Measurements from ENCODE around the gene HACD2.

The HACD2 gene

GRCh38 chr3:123568034-123568433 lies 16.8 kb downstream of the HACD2 start:
- no peak overlapping the region for H3K4me3 Mint-ChIP-seq
- no peak overlapping the region for H3K27ac Mint-ChIP-seq
- peaks cover 46% of the 10 kb centered on the region for H3K36me3 Mint-ChIP-seq (ENCODE audit: low read depth)
- H3K9me3 Mint-ChIP-seq: no peaks in the 10 kb centered on the region
- peaks cover 24% of the 10 kb centered on the region for H3K4me1 Mint-ChIP-seq (ENCODE audit: low read depth)
- H3K27me3 Mint-ChIP-seq: no peaks in the 10 kb centered on the region

GRCh38 chr3:123564056-123564455 lies 20.8 kb downstream of the HACD2 start:
- Mint-ChIP-seq H3K27ac (no peak overlapping the region), H3K36me3 (ENCODE audit: low read depth) (peaks cover 24% of the 10 kb centered on the region), H3K4me3 (no peak overlapping the region), H3K27me3 (no peaks in the 10 kb centered on the region), H3K9me3 (no peaks in the 10 kb centered on the region), H3K4me1 (ENCODE audit: low read depth) (peaks cover 20% of the 10 kb centered on the region)

GRCh38 chr3:123562547-123562946 lies 22.3 kb downstream of the HACD2 start:
- H3K27ac Mint-ChIP-seq: no peak overlapping the region
- H3K4me3 Mint-ChIP-seq: no peak overlapping the region
- no peaks in the 10 kb centered on the region for H3K9me3 Mint-ChIP-seq
- peaks cover 21% of the 10 kb centered on the region for H3K36me3 Mint-ChIP-seq (ENCODE audit: low read depth)
- peaks cover 22% of the 10 kb centered on the region for H3K4me1 Mint-ChIP-seq (ENCODE audit: low read depth)
- no peaks in the 10 kb centered on the region for H3K27me3 Mint-ChIP-seq

GRCh38 chr3:123561188-123561587 lies 23.7 kb downstream of the HACD2 start:
- Mint-ChIP-seq H3K9me3 (no peaks in the 10 kb centered on the region), H3K4me1 (ENCODE audit: low read depth) (peaks cover 17% of the 10 kb centered on the region), H3K27me3 (no peaks in the 10 kb centered on the region), H3K4me3 (no peak overlapping the region), H3K36me3 (ENCODE audit: low read depth) (peaks cover 26% of the 10 kb centered on the region), H3K27ac (no peak overlapping the region)

- Mint-ChIP-seq H3K27ac (no peak overlapping the region), H3K4me1 (ENCODE audit: low read depth) (peaks cover 17% of the 10 kb centered on the region), H3K27me3 (no peaks in the 10 kb centered on the region), H3K36me3 (ENCODE audit: low read depth) (peaks cover 45% of the 10 kb centered on the region), H3K4me3 (no peak overlapping the region), H3K9me3 (peaks cover 8% of the 10 kb centered on the region)
These were observed 25.6 kb downstream of the HACD2 start for GRCh38 chr3:123559040-123559861.

- Mint-ChIP-seq H3K27me3 (no peaks in the 10 kb centered on the region), H3K9me3 (peaks cover 8% of the 10 kb centered on the region), H3K36me3 (ENCODE audit: low read depth) (peaks cover 63% of the 10 kb centered on the region), H3K27ac (no peak overlapping the region), H3K4me1 (ENCODE audit: low read depth) (no peaks in the 10 kb centered on the region), H3K4me3 (no peak overlapping the region)
These were observed 31.3 kb downstream of the HACD2 start for GRCh38 chr3:123553536-123553935.

- Mint-ChIP-seq H3K27me3 (no peaks in the 10 kb centered on the region), H3K27ac (no peak overlapping the region), H3K9me3 (peaks cover 8% of the 10 kb centered on the region), H3K4me1 (ENCODE audit: low read depth) (no peaks in the 10 kb centered on the region), H3K36me3 (ENCODE audit: low read depth) (peaks cover 59% of the 10 kb centered on the region), H3K4me3 (no peak overlapping the region)
These were observed 32.1 kb downstream of the HACD2 start for GRCh38 chr3:123552768-123553167.

- Mint-ChIP-seq H3K9me3 (peaks cover 8% of the 10 kb centered on the region), H3K36me3 (ENCODE audit: low read depth) (peaks cover 58% of the 10 kb centered on the region), H3K27me3 (no peaks in the 10 kb centered on the region), H3K27ac (no peak overlapping the region), H3K4me3 (no peak overlapping the region), H3K4me1 (ENCODE audit: low read depth) (no peaks in the 10 kb centered on the region)
These were observed 32.6 kb downstream of the HACD2 start for GRCh38 chr3:123552095-123552714.

GRCh38 chr3:123547881-123548519 lies 36.9 kb downstream of the HACD2 start:
- Mint-ChIP-seq H3K36me3 (ENCODE audit: low read depth) (peaks cover 16% of the 10 kb centered on the region), H3K27ac (no peak overlapping the region), H3K4me1 (ENCODE audit: low read depth) (peaks cover 4% of the 10 kb centered on the region), H3K9me3 (no peaks in the 10 kb centered on the region), H3K27me3 (no peaks in the 10 kb centered on the region), H3K4me3 (no peak overlapping the region)

GRCh38 chr3:123546133-123546755 lies 38.6 kb downstream of the HACD2 start:
- Mint-ChIP-seq H3K27ac (no peak overlapping the region), H3K4me3 (no peak overlapping the region), H3K27me3 (no peaks in the 10 kb centered on the region), H3K36me3 (ENCODE audit: low read depth) (peaks cover 18% of the 10 kb centered on the region), H3K9me3 (no peaks in the 10 kb centered on the region), H3K4me1 (ENCODE audit: low read depth) (peaks cover 4% of the 10 kb centered on the region)

GRCh38 chr3:123543950-123544349 lies 40.9 kb downstream of the HACD2 start:
- no peak overlapping the region for H3K27ac Mint-ChIP-seq
- peaks cover 16% of the 10 kb centered on the region for H3K4me1 Mint-ChIP-seq (ENCODE audit: low read depth)
- no peaks in the 10 kb centered on the region for H3K9me3 Mint-ChIP-seq
- H3K27me3 Mint-ChIP-seq: no peaks in the 10 kb centered on the region
- H3K4me3 Mint-ChIP-seq: no peak overlapping the region
- H3K36me3 Mint-ChIP-seq (ENCODE audit: low read depth): peaks cover 6% of the 10 kb centered on the region

GRCh38 chr3:123540285-123540684 lies 44.6 kb downstream of the HACD2 start:
- Mint-ChIP-seq H3K36me3 (ENCODE audit: low read depth) (peaks cover 6% of the 10 kb centered on the region), H3K27me3 (no peaks in the 10 kb centered on the region), H3K9me3 (no peaks in the 10 kb centered on the region), H3K4me3 (peak overlapping the region; percentile 11), H3K27ac (peak overlapping the region; percentile 39), H3K4me1 (ENCODE audit: low read depth) (peaks cover 24% of the 10 kb centered on the region)

- Mint-ChIP-seq H3K27ac (no peak overlapping the region), H3K4me1 (ENCODE audit: low read depth) (peaks cover 20% of the 10 kb centered on the region), H3K27me3 (no peaks in the 10 kb centered on the region), H3K36me3 (ENCODE audit: low read depth) (peaks cover 2% of the 10 kb centered on the region), H3K9me3 (no peaks in the 10 kb centered on the region), H3K4me3 (no peak overlapping the region)
These were observed 48.5 kb downstream of the HACD2 start for GRCh38 chr3:123536153-123536895.

- no peaks in the 10 kb centered on the region for H3K9me3 Mint-ChIP-seq
- H3K4me3 Mint-ChIP-seq: no peak overlapping the region
- peaks cover 20% of the 10 kb centered on the region for H3K4me1 Mint-ChIP-seq (ENCODE audit: low read depth)
- no peaks in the 10 kb centered on the region for H3K36me3 Mint-ChIP-seq (ENCODE audit: low read depth)
- H3K27me3 Mint-ChIP-seq: no peaks in the 10 kb centered on the region
- no peak overlapping the region for H3K27ac Mint-ChIP-seq
These were observed 49.3 kb downstream of the HACD2 start for GRCh38 chr3:123535580-123535979.
